Gastroesophageal sphincter (tissue), 4 donors: ENCODE data around the gene B4GALNT3. TPM values are rescaled to one million over a fixed set of nuclear protein-coding genes. Genes with fewer than 3 reads are reported as not detected.

Source experiments
- ATAC-seq: fragments of 150-250 bp; one replicate; pipeline ENCODE4 v1.9.1; 2016; ENCODE audit warnings: mild to moderate bottlenecking, moderate library complexity
- H3K27ac ChIP-seq, 4 donors: fragments of 200-600 bp; sonication (generic) in 3 of 4; 1 replicate in 3 of 4; 2 replicates in 1 of 4; pipeline ENCODE4 v1.5.1; 2016 to 2019
- H3K27me3 ChIP-seq: fragments of 200-600 bp; sonication (generic); one replicate; pipeline ENCODE4 v1.5.1; 2019
- H3K36me3 ChIP-seq, 2 donors: fragments of 200-600 bp; sonication (generic); one replicate each; pipeline ENCODE4 v1.5.1; 2019; ENCODE audit warnings: control low read depth in 1 of 2
- H3K4me1 ChIP-seq, 3 donors: fragments of 200-600 bp; sonication (generic); 1 replicate in 2 of 3; 2 replicates in 1 of 3; pipeline ENCODE4 v1.5.1; 2016 to 2019; ENCODE audit warnings: control low read depth in 2 of 3
- H3K4me3 ChIP-seq, 2 donors: fragments of 200-600 bp; sonication (generic); one replicate each; pipeline ENCODE4 v1.5.1; 2019; ENCODE audit warnings: mild to moderate bottlenecking in 1 of 2, moderate library complexity in 1 of 2
- H3K9me3 ChIP-seq, 3 donors: fragments of 200-600 bp; sonication (generic); one replicate each; pipeline ENCODE4 v1.5.1; 2017 to 2019; ENCODE audit warnings: control low read depth in 2 of 3
- CTCF ChIP-seq, 4 experiments: fragments of 200-600 bp in 2 of 4; fragments of 450-650 bp in 2 of 4; sonication (generic) in 1 of 4; IDR thresholded peaks; one replicate each; pipeline ENCODE4 v1.5.1; 2017 to 2019; ENCODE audit warnings: antibody characterized with exemption in 4 of 4, mild to moderate bottlenecking in 2 of 4, moderate library complexity in 2 of 4
- EP300 ChIP-seq: sonication (generic); formaldehyde crosslinking; IDR thresholded peaks from one replicate; pipeline ENCODE4 v1.6.1; 2017; ENCODE audit warnings: antibody characterized with exemption, mild to moderate bottlenecking
- POLR2A ChIP-seq, 2 donors: fragments of 450-650 bp; IDR thresholded peaks; one replicate each; pipeline ENCODE4 v1.6.1; 2017; ENCODE audit warnings: antibody characterized with exemption in 2 of 2, mild to moderate bottlenecking in 2 of 2, moderate library complexity in 1 of 2
- POLR2AphosphoS5 ChIP-seq: sonication (generic); formaldehyde crosslinking; IDR thresholded peaks from one replicate; pipeline ENCODE4 v1.6.1; 2017; ENCODE audit warnings: antibody characterized with exemption
- WGBS, 2 donors: methylation state at CpG; one replicate each; pipeline ENCODE4 v1.1.5; 2018; ENCODE audit warnings: low coverage in 1 of 2; 5-methylcytosine and 5-hydroxymethylcytosine counted together
- total RNA-seq, 4 donors: library from RNA; depleted of rRNA; stranded (reverse); fragments of >200 nt; gene quantifications; one replicate each; pipeline ENCODE4 v1.1.0, GENCODE V29; 2016

B4GALNT3 gene
- total RNA-seq, 4 donors from 2014 or later: 0.54 to 1.6 (median 1.4) TPM; not detected in 1

- no peak overlapping the region for H3K4me3 ChIP-seq
- no peaks in the 10 kb centered on the region for H3K9me3 ChIP-seq
- 53 to 59% methylated on average over 13 to 16 of the region's 16 CpGs for WGBS, 2 donors
- peaks cover 8% of the 10 kb centered on the region for H3K27me3 ChIP-seq
- TF ChIP-seq CTCF (IDR thresholded peaks at IDR 0.05): peak; percentile 66 to 80 (median 70)
- TF ChIP-seq POLR2A (IDR thresholded peaks at IDR 0.05): no peak
- no peak overlapping the region for H3K27ac ChIP-seq
- no peaks in the 10 kb centered on the region for H3K4me1 ChIP-seq
- peaks cover 0 to 33% of the 10 kb centered on the region in 2 donors for H3K36me3 ChIP-seq
- ATAC-seq: no peak
These were observed 17.4 kb upstream of the B4GALNT3 start for GRCh38 chr12:442235-442884.

- Histone ChIP-seq H3K4me1 (no peaks in the 10 kb centered on the region), H3K27me3 (peaks cover 54% of the 10 kb centered on the region), H3K4me3 (no peak overlapping the region), H3K36me3 (no peaks in the 10 kb centered on the region), H3K27ac (no peak overlapping the region), H3K9me3 (no peaks in the 10 kb centered on the region)
- ATAC-seq: no peak
- 90 to 100% methylated on average over 1 of the region's 1 CpG for WGBS, 2 donors
- TF ChIP-seq POLR2AphosphoS5 (no peak), CTCF (IDR thresholded peaks at IDR 0.05) (no peak), POLR2A (IDR thresholded peaks at IDR 0.05) (no peak), EP300 (no peak)
These were observed 12.6 kb upstream of the B4GALNT3 start for GRCh38 chr12:447141-447540.

- Histone ChIP-seq H3K4me3 (no peak overlapping the region), H3K4me1 (no peaks in the 10 kb centered on the region), H3K27me3 (peaks cover 62% of the 10 kb centered on the region), H3K27ac (no peak overlapping the region), H3K9me3 (no peaks in the 10 kb centered on the region), H3K36me3 (no peaks in the 10 kb centered on the region)
- TF ChIP-seq POLR2AphosphoS5 (no peak), EP300 (no peak), POLR2A (IDR thresholded peaks at IDR 0.05) (no peak), CTCF (IDR thresholded peaks at IDR 0.05) (no peak)
- ATAC-seq: no peak
- WGBS, 2 donors: 40 to 71% methylated on average over 1 to 4 of the region's 4 CpGs
These were observed 10.5 kb upstream of the B4GALNT3 start for GRCh38 chr12:449203-449602.

- H3K36me3 ChIP-seq: no peaks in the 10 kb centered on the region
- no peaks in the 10 kb centered on the region for H3K9me3 ChIP-seq
- no peak overlapping the region for H3K4me3 ChIP-seq
- no peak for ATAC-seq
- TF ChIP-seq EP300 (no peak), POLR2A (IDR thresholded peaks at IDR 0.05) (no peak), CTCF (IDR thresholded peaks at IDR 0.05) (no peak), POLR2AphosphoS5 (no peak)
- WGBS, 2 donors: 73 to 85% methylated on average over 3 of the region's 3 CpGs
- no peaks in the 10 kb centered on the region for H3K4me1 ChIP-seq
- H3K27ac ChIP-seq: no peak overlapping the region
- H3K27me3 ChIP-seq: peaks cover 62% of the 10 kb centered on the region
These were observed 9.3 kb upstream of the B4GALNT3 start for GRCh38 chr12:450438-450837.

GRCh38 chr12:452667-453210 lies 7.0 kb upstream of the B4GALNT3 start:
- WGBS, 2 donors: 72% methylated on average over 2 of the region's 25 CpGs; no CpG with 5 or more reads in 1 of the 2 donors

More at GRCh38 chr12:452667-453210, 7.0 kb upstream of the B4GALNT3 start:
- no peaks in the 10 kb centered on the region for H3K9me3 ChIP-seq
- no peaks in the 10 kb centered on the region for H3K36me3 ChIP-seq
- H3K27ac ChIP-seq: no peak overlapping the region
- TF ChIP-seq CTCF (IDR thresholded peaks at IDR 0.05): no peak
- no peak for TF ChIP-seq POLR2AphosphoS5
- TF ChIP-seq POLR2A (IDR thresholded peaks at IDR 0.05): no peak
- no peak for TF ChIP-seq EP300
- no peaks in the 10 kb centered on the region for H3K4me1 ChIP-seq
- no peak overlapping the region for H3K4me3 ChIP-seq
- peaks cover 69% of the 10 kb centered on the region for H3K27me3 ChIP-seq
- no peak for ATAC-seq
